NT2/D1 (cell line): ENCODE results near the gene HEATR5A.
"Not testable (repeated sequence)": the region's sequence is repeated elsewhere in the genome, so short reads cannot be mapped to it uniquely, and the experiment has no call there.

Source experiments
- SUZ12 ChIP-seq: IDR thresholded peaks from 2 replicates; pipeline ENCODE4 v1.6.1; 2011; ENCODE audit not compliant: insufficient read length, insufficient read depth; ENCODE audit errors: extremely low read depth
- YY1 ChIP-seq: IDR thresholded peaks from 2 replicates; pipeline ENCODE4 v1.6.1; 2011; ENCODE audit not compliant: insufficient read length, insufficient read depth
- ZNF274 ChIP-seq: IDR thresholded peaks from 2 replicates; pipeline ENCODE4 v1.6.1; 2011; ENCODE audit warnings: mild to moderate bottlenecking, low read depth, low read length

- not testable (repeated sequence) for TF ChIP-seq ZNF274, YY1, SUZ12
These were observed 16.8 kb upstream of the HEATR5A start for GRCh38 chr14:31437045-31437691.
